GM23338 (cell line): ENCODE measurements around the gene PLEKHA7.

ENCODE experiments used
- CREB1 ChIP-seq: fragments of 250-450 bp; sonication (Bioruptor Pico); IDR thresholded peaks from 2 replicates; pipeline ENCODE4 v1.5.0; 2020; ENCODE audit warnings: low read depth, mild to moderate bottlenecking, moderate library complexity
- EZH2 ChIP-seq: fragments of 200-600 bp; sonication (generic); IDR thresholded peaks from one replicate; pipeline ENCODE4 v1.8.0; 2017; ENCODE audit warnings: antibody characterized with exemption, mild to moderate bottlenecking, low read depth; ENCODE audit not compliant: unreplicated experiment
- EZH2phosphoT487 ChIP-seq: fragments of 200-600 bp; sonication (generic); IDR thresholded peaks from one replicate; pipeline ENCODE4 v1.8.1; 2018; ENCODE audit warnings: antibody characterized with exemption; ENCODE audit not compliant: unreplicated experiment
- JUNB ChIP-seq: IDR thresholded peaks from one replicate; pipeline ENCODE4 v1.6.1; 2016; ENCODE audit warnings: antibody characterized with exemption; ENCODE audit not compliant: unreplicated experiment
- NANOG ChIP-seq: IDR thresholded peaks from 2 replicates; pipeline ENCODE4 v1.6.1; 2016; ENCODE audit warnings: antibody characterized with exemption, borderline replicate concordance
- POLR2AphosphoS5 ChIP-seq: IDR thresholded peaks from 2 replicates; pipeline ENCODE4 v1.6.1; 2016; ENCODE audit warnings: antibody characterized with exemption, low read depth
- STAT1 ChIP-seq: IDR thresholded peaks from one replicate; pipeline ENCODE4 v1.6.1; 2016; ENCODE audit warnings: antibody characterized with exemption; ENCODE audit not compliant: unreplicated experiment
- ZNF114 ChIP-seq: fragments of 250-450 bp; sonication (Bioruptor Pico); IDR thresholded peaks from 2 replicates; pipeline ENCODE4 v1.5.0; 2020; ENCODE audit warnings: mild to moderate bottlenecking, moderate library complexity
- ZNF331 ChIP-seq: fragments of 250-450 bp; sonication (Bioruptor Pico); IDR thresholded peaks from 2 replicates; pipeline ENCODE4 v1.5.0; 2020; ENCODE audit warnings: low read depth, mild to moderate bottlenecking, moderate library complexity
- TF ChIP-seq, protein P1 (sequence below), 2 experiments: fragments of 200-600 bp in 1 of 2; sonication (generic) in 1 of 2; conservative IDR thresholded peaks; 2 replicates each; pipeline versions ENCODE4 v1.5.1 to v1.6.1; 2016 to 2017; ENCODE audit warnings: antibody characterized with exemption in 2 of 2, low read depth in 2 of 2, mild to moderate bottlenecking in 2 of 2, moderate library complexity in 1 of 2
- TF ChIP-seq, protein P2 (sequence below): IDR thresholded peaks from one replicate; pipeline ENCODE4 v1.6.1; 2018; ENCODE audit warnings: antibody characterized with exemption; ENCODE audit not compliant: unreplicated experiment
- TF ChIP-seq, protein P3 (sequence below): IDR thresholded peaks from 2 replicates; pipeline ENCODE4 v1.6.1; 2016; ENCODE audit warnings: antibody characterized with exemption

DNA sequence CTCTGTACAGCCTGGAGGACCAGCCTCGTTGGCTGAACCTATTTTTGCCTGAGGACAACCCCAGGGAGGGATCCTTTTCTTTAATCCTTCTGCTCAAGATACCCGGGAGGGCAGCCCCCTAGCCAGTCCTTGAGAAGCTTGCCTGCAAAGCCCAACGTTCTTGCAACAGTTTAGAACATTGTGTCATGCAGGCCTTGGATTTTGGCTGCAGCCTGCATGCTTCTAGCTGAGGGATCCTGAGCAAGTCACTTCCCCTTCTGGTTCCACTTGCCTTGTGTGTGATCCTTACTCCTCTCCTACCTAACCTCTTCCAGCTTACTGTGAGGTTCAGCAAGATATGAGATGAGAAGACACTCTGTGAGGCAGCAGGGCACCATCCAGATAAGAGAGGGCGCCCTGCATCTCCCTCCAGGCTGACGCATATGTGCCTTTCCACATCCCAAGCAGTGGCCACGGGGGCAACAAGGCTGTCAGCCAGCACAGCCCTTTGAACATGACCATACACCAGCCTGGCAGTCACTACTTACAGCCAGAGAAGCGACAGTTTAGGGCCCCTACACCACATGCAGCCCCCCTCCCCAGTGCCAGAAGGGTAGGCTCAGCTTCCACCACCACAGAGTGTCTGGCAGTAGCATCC, 199.7 kb downstream of the PLEKHA7 start:
- TF ChIP-seq, protein P1, sequence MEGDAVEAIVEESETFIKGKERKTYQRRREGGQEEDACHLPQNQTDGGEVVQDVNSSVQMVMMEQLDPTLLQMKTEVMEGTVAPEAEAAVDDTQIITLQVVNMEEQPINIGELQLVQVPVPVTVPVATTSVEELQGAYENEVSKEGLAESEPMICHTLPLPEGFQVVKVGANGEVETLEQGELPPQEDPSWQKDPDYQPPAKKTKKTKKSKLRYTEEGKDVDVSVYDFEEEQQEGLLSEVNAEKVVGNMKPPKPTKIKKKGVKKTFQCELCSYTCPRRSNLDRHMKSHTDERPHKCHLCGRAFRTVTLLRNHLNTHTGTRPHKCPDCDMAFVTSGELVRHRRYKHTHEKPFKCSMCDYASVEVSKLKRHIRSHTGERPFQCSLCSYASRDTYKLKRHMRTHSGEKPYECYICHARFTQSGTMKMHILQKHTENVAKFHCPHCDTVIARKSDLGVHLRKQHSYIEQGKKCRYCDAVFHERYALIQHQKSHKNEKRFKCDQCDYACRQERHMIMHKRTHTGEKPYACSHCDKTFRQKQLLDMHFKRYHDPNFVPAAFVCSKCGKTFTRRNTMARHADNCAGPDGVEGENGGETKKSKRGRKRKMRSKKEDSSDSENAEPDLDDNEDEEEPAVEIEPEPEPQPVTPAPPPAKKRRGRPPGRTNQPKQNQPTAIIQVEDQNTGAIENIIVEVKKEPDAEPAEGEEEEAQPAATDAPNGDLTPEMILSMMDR (conservative IDR thresholded peaks at IDR 0.05; ENCODE audit: low read depth in 2 of 2): no peak
- TF ChIP-seq EZH2 (no peak), CREB1 (no peak), POLR2AphosphoS5 (no peak), EZH2phosphoT487 (no peak), NANOG (no peak), STAT1 (no peak), ZNF114 (CRISPR knock-in tag) (no peak), JUNB (no peak), ZNF331 (no peak)
- TF ChIP-seq, protein P2, sequence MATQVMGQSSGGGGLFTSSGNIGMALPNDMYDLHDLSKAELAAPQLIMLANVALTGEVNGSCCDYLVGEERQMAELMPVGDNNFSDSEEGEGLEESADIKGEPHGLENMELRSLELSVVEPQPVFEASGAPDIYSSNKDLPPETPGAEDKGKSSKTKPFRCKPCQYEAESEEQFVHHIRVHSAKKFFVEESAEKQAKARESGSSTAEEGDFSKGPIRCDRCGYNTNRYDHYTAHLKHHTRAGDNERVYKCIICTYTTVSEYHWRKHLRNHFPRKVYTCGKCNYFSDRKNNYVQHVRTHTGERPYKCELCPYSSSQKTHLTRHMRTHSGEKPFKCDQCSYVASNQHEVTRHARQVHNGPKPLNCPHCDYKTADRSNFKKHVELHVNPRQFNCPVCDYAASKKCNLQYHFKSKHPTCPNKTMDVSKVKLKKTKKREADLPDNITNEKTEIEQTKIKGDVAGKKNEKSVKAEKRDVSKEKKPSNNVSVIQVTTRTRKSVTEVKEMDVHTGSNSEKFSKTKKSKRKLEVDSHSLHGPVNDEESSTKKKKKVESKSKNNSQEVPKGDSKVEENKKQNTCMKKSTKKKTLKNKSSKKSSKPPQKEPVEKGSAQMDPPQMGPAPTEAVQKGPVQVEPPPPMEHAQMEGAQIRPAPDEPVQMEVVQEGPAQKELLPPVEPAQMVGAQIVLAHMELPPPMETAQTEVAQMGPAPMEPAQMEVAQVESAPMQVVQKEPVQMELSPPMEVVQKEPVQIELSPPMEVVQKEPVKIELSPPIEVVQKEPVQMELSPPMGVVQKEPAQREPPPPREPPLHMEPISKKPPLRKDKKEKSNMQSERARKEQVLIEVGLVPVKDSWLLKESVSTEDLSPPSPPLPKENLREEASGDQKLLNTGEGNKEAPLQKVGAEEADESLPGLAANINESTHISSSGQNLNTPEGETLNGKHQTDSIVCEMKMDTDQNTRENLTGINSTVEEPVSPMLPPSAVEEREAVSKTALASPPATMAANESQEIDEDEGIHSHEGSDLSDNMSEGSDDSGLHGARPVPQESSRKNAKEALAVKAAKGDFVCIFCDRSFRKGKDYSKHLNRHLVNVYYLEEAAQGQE: no peak
- TF ChIP-seq, protein P3, sequence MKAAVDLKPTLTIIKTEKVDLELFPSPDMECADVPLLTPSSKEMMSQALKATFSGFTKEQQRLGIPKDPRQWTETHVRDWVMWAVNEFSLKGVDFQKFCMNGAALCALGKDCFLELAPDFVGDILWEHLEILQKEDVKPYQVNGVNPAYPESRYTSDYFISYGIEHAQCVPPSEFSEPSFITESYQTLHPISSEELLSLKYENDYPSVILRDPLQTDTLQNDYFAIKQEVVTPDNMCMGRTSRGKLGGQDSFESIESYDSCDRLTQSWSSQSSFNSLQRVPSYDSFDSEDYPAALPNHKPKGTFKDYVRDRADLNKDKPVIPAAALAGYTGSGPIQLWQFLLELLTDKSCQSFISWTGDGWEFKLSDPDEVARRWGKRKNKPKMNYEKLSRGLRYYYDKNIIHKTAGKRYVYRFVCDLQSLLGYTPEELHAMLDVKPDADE: no peak
